DOHH2 (cell line): ENCODE results near the gene POT1.
A peak's percentile ranks its signal among the peaks of the same experiment; 100 is the strongest.

Experiments
- H3F3A ChIP-seq: fragments of 200-600 bp; sonication (generic), shearing (Covaris generic); 2 replicates; pipeline ENCODE4 v1.6.0; 2016; ENCODE audit warnings: antibody characterized with exemption, mild to moderate bottlenecking; ENCODE audit not compliant: control insufficient read depth, insufficient read depth
- H3K27ac ChIP-seq: fragments of 200-600 bp; sonication (generic); 2 replicates; pipeline ENCODE4 v1.5.1; 2014; ENCODE audit warnings: low read depth, mild to moderate bottlenecking, low read length, moderate library complexity
- H3K27me3 ChIP-seq: fragments of 200-600 bp; sonication (generic); 2 replicates; pipeline ENCODE4 v1.6.1; 2014; ENCODE audit warnings: mild to moderate bottlenecking, low read length, mixed read lengths; ENCODE audit not compliant: control insufficient read depth
- H3K36me3 ChIP-seq: fragments of 200-600 bp; sonication (generic); 2 replicates; pipeline ENCODE4 v1.6.1; 2014; ENCODE audit warnings: mild to moderate bottlenecking, low read length, moderate library complexity, mixed read lengths; ENCODE audit not compliant: control insufficient read depth
- H3K4me1 ChIP-seq: fragments of 200-600 bp; sonication (generic); 2 replicates; pipeline ENCODE4 v1.6.1; 2014; ENCODE audit warnings: mild to moderate bottlenecking, low read length, mixed read lengths; ENCODE audit not compliant: control insufficient read depth
- H3K4me2 ChIP-seq: fragments of 200-600 bp; sonication (generic); 2 replicates; pipeline ENCODE4 v1.6.0; 2014; ENCODE audit warnings: mild to moderate bottlenecking, low read length, moderate library complexity
- H3K4me3 ChIP-seq: fragments of 200-600 bp; sonication (generic); 2 replicates; pipeline ENCODE4 v1.5.1; 2014; ENCODE audit warnings: mild to moderate bottlenecking, low read length, mixed read lengths
- H3K79me2 ChIP-seq: fragments of 200-600 bp; sonication (generic); 2 replicates; pipeline ENCODE4 v1.6.1; 2014; ENCODE audit warnings: mild to moderate bottlenecking, low read length, mixed read lengths; ENCODE audit not compliant: control insufficient read depth
- H3K9me2 ChIP-seq: fragments of 200-600 bp; sonication (generic); replicated peaks from 2 replicates; pipeline ENCODE4 v1.6.1; 2014; ENCODE audit warnings: mild to moderate bottlenecking, low read length, mixed read lengths; ENCODE audit not compliant: control insufficient read depth
- H3K9me3 ChIP-seq: fragments of 200-600 bp; sonication (generic); 2 replicates; pipeline ENCODE4 v1.6.1; 2014; ENCODE audit warnings: antibody characterized with exemption, low read length, mixed read lengths; ENCODE audit not compliant: control insufficient read depth, insufficient read depth
- H4K20me1 ChIP-seq: fragments of 200-600 bp; sonication (generic); 2 replicates; pipeline ENCODE4 v1.6.0; 2014; ENCODE audit warnings: low read depth, mild to moderate bottlenecking, antibody characterized with exemption, low read length, moderate library complexity; ENCODE audit not compliant: control insufficient read depth, insufficient read depth
- EZH2phosphoT487 ChIP-seq: fragments of 200-600 bp; sonication (generic); IDR thresholded peaks from 2 replicates; pipeline ENCODE4 v1.6.1; 2017; ENCODE audit warnings: borderline replicate concordance, mild to moderate bottlenecking, antibody characterized with exemption, low read length, moderate library complexity, mixed read lengths
- TF ChIP-seq, protein P1 (sequence below): fragments of 200-600 bp; sonication (generic); IDR thresholded peaks from one replicate; pipeline ENCODE4 v1.5.1; 2014; ENCODE audit warnings: antibody characterized with exemption, mild to moderate bottlenecking, low read depth, low read length; ENCODE audit not compliant: poor library complexity, severe bottlenecking

Gene POT1

GRCh38 chr7:124856299-124856888 is 73.2 kb downstream of the POT1 start:
- Histone ChIP-seq H3K4me1 (no peaks in the 10 kb centered on the region), H3K9me3 (0 out of 2 replicates have a peak, but pooled peaks cover 6% of the 10 kb centered on the region), H3K4me3 (no peak overlapping the region), H3K79me2 (no peaks in the 10 kb centered on the region), H3F3A (peaks cover 3% of the 10 kb centered on the region; the same call in 1 of the 2 replicates), H3K27me3 (no peaks in the 10 kb centered on the region), H3K4me2 (no peak overlapping the region), H4K20me1 (no peaks in the 10 kb centered on the region), H3K27ac (no peak overlapping the region), H3K36me3 (peaks cover 24% of the 10 kb centered on the region), H3K9me2 (no peaks in the 10 kb centered on the region)
- TF ChIP-seq, protein P1, sequence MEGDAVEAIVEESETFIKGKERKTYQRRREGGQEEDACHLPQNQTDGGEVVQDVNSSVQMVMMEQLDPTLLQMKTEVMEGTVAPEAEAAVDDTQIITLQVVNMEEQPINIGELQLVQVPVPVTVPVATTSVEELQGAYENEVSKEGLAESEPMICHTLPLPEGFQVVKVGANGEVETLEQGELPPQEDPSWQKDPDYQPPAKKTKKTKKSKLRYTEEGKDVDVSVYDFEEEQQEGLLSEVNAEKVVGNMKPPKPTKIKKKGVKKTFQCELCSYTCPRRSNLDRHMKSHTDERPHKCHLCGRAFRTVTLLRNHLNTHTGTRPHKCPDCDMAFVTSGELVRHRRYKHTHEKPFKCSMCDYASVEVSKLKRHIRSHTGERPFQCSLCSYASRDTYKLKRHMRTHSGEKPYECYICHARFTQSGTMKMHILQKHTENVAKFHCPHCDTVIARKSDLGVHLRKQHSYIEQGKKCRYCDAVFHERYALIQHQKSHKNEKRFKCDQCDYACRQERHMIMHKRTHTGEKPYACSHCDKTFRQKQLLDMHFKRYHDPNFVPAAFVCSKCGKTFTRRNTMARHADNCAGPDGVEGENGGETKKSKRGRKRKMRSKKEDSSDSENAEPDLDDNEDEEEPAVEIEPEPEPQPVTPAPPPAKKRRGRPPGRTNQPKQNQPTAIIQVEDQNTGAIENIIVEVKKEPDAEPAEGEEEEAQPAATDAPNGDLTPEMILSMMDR, result peak; percentile 77
- TF ChIP-seq EZH2phosphoT487, result no peak

DNA sequence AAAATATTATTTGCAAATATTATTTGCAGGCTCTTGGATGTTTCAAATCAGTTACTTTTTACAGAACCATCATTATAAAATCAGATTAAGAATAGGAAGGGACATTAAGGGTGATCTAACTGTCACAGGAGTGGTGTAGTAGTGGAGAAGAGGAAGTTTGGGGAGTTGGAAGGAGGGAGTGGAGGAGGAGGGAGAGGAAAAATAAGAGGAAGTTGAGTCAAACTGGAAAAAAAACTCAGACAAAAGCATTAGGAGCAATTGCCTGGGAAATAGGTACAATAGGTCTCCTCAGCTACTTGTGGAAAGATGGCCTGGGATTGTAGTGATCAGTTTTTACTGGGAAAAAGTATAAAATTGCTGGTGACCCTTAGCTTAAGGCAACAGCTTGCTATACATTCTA is 86.3 kb downstream of the POT1 start:
- Histone ChIP-seq H4K20me1 (no peaks in the 10 kb centered on the region), H3F3A (0 out of 2 replicates have a peak, but pooled peaks cover 3% of the 10 kb centered on the region), H3K36me3 (peaks cover 18% of the 10 kb centered on the region), H3K4me2 (no peak overlapping the region), H3K27me3 (no peaks in the 10 kb centered on the region), H3K4me3 (no peak overlapping the region), H3K79me2 (no peaks in the 10 kb centered on the region), H3K4me1 (no peaks in the 10 kb centered on the region), H3K9me3 (no peaks in the 10 kb centered on the region), H3K9me2 (no peaks in the 10 kb centered on the region), H3K27ac (no peak overlapping the region)
- TF ChIP-seq EZH2phosphoT487, result no peak
- TF ChIP-seq, protein P1, result no peak

DNA sequence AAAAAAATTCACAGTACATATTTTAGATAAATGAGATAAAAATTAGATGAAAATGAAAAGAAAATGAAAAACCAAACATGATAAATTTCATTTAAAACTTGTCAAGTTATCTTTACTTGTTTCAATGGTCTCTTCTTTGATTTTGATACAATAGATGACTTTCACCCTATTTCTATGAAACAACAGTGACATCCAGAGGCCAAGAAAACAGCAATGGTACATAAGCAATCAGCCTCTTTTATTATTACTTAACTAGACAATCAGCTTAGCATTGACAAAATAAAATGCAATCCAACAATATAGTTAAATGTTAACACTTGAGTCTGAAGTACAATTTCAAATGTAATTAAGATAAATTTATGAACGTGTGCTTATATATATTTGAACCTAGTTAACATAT is 89.2 kb downstream of the POT1 start:
- Histone ChIP-seq H3K4me2 (no peak overlapping the region), H3K27me3 (no peaks in the 10 kb centered on the region)

More for the DNA sequence above, 89.2 kb downstream of the POT1 start:
- no peaks in the 10 kb centered on the region for H3K9me3 ChIP-seq
- no peak overlapping the region for H3K4me3 ChIP-seq
- 0 out of 2 replicates have a peak, but pooled peaks cover 3% of the 10 kb centered on the region for H3F3A ChIP-seq
- H3K9me2 ChIP-seq, result no peaks in the 10 kb centered on the region
- H3K27ac ChIP-seq, result no peak overlapping the region
- no peaks in the 10 kb centered on the region for H3K4me1 ChIP-seq
- peaks cover 4% of the 10 kb centered on the region; the same call in 1 of the 2 replicates for H3K36me3 ChIP-seq
- TF ChIP-seq, protein P1, result no peak
- TF ChIP-seq EZH2phosphoT487, result no peak
- no peaks in the 10 kb centered on the region for H4K20me1 ChIP-seq
- no peaks in the 10 kb centered on the region for H3K79me2 ChIP-seq
